EH (cell line): Measurements from ENCODE around the gene HENMT1.
"Not testable (repeated sequence)": the region's sequence is repeated elsewhere in the genome, so short reads cannot be mapped to it uniquely, and the experiment has no call there.

Source experiments
- DNase-seq: peaks from one replicate; pipeline ENCODE4 v3.0.0-alpha.2; 2015; ENCODE audit warnings: low read depth

The HENMT1 gene

DNA sequence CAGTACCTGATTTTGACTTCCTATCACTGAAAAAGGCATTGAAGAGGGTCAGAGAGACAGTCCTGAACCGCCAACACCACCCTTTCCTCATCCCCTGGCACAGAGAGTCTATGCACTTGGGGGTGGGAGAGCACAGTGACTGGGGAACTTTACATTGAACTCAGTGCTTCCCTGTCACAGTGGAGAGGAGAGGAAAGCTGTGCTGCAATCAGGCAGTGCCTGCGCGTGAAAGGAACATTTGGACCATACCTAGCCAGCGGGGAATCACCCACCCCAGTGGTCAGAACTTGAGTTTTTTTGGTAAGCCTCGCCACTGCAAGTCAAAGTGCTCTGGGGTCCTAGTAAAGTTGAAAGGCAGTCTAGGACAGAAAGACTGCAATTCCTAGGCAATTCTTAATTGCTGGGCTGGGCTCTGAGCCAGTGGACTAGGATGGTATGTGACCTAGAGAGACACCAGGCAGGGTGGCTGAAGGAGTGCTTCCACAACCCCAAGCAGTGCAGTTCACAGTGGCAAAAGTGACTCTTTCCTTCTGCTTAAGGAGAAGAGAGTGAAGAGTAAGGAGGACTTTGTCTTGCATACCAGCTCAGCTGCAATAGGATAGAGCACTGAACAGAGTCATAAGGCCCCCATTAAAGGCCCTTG is 9.4 kb upstream of the HENMT1 start:
- peak; percentile 67 for DNase-seq

DNA sequence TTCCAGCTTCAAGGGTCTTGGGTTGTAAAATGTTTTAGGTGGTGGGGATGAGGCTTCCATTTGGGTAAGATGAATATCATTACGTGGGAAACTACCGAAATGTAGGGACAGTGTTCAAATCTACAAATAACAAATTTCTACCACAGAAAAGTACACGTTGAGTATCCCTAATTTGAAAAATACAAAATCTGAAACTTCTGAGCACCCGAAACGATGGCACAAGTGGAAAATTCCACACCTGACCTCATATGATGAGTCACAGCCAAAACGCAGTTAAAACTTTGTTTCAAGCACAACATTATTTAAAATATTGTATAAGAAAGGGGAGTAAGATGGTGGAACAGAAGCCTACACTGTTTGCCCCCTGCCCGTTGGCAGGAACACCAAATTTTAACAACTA is 8.8 kb upstream of the HENMT1 start:
- no peak for DNase-seq

DNA sequence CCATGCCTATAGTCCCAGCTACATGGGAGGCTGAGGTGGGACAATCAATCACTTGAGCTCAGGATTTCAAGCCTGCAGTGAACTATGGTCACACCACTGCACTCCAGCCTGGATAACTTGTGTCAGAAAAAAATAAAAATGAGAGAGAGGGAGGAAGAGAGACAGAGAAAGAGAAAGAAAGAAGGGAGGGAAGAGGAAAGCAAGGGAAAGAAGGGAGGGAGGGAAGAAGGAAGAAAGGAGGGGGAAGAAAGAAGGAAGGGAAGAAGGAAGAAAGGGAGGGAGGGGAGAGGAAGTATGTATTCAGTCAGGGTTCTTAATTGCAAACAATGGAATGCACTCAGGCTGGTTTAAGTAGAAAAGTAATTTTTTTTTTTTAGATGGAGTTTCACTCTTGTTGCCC is 7.9 kb upstream of the HENMT1 start:
- DNase-seq: no peak

DNA sequence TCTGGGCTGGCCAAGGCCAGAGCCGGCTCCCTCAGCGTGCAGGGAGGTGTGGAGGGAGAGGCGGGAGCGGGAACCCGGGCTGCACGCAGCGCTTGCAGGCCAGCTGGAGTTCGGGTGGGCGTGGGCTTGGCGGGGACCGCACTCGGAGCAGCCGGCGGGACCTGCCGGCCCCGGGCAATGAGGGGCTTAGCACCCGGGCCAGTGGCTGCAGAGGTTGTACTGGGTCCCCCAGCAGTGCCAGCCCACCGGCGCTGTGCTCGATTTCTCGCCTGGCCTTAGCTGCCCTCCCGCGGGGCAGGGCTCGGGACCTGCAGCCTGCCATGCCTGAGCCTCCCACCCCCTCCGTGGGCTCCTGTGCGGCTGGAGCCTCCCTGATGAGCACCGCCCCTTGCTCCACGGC is 6.5 kb upstream of the HENMT1 start:
- not testable (repeated sequence) for DNase-seq

DNA sequence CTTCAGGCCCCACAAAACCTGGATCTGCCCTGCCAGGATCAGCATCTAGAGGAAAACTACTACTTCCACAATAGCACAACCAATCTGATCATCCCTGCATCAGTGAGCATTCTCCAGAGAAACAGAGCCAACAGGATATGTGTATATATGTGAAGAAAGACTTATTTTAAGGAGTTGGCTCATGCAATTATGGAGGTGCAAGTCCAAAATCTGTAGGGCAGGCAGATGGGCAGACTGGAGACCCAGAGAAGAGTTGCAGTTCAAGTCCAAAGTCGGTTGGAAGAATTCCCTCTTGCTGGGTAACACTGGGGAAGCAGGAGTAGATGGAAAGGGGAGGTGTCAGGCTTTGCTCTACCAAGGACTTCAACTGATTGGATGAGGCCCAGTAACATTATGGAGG is 4.9 kb upstream of the HENMT1 start:
- DNase-seq: no peak

DNA sequence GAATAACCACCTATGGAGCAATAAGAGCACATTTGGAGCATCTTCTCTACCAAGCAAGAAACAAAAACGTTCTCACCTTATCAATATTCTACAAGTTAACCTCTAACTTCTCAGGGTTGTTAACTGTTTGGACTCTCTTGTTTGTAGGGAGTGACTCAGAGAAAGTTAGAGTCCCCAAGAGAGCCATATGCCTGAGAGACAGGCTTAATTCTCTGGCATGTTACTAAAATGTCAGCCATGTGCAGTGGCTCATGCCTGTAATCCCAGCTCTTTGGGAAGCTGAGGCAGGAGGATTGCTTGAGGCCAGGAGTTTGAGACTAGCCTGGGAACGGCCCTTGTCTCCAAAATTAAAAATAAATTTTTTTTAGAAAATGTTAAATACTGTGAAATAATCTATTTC is 4.2 kb upstream of the HENMT1 start:
- DNase-seq: no peak

DNA sequence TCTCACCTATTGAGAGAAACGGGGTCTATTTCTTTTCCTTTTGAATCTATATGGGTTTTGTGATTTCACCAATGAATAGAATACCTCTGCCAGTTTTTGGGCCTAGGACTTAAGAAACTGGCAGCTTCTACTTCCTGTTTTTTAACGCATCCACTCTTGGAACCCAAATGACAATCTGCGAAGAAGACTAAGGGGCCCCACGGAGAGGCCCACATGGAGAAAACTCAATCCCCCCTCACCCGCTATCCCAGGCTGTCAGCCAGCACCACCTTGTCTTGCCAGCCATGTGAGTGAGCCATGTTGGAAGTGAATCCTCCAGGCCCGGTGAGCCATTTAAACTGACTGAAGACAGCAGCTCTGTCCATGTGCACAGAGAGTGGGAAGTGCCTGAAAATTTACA is 3.6 kb upstream of the HENMT1 start:
- no peak for DNase-seq

DNA sequence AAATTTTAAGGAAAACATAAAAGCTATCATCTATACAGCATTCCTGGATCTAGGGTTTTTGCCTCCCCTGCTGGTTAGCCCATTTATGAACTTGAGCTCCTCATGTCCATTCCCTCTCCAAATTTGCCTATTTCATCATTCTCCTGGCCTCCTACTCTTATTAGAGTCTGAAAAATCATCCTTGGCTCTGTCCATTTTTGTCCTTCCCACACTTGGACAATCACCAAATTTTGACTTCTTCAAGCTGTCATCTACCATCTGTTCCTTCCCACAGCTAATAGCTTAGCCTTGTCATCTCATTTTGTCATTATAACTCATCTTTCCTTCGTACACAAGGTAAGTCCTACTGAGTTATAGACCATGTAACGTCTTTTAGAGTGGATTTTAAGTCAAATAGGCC is 2.2 kb upstream of the HENMT1 start:
- no peak for DNase-seq

DNA sequence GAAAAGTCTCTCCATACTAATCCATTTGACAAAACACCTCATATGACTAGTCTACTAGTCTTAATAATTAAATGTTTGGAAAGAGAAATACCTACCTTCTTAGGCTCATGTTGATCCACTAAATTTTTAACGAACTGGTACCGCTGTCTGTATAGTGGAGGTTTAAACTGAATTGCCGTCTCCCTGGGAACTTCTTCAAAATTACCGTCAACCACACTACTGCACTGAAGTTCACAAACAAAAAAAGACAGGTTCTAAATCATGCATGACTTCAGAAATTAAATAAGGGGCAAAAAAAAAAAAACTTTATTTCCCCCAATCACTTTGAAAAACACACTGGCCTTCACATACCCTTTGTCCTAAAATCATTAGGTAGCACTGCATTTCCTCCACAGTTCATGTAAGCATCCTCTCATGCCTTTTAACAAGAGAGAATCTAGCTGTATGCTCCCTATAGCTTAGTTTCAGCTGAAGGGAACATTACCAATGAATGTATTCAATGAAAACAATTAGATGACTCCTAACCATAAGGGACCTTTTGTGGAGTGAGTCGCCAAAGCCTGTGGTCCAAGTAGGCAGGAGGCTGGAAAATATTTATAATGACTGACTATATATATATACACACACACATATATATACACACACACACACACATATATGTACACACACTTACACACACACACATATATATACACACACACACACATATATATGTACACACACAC is 3.4 kb downstream of the HENMT1 start:
- no peak for DNase-seq

DNA sequence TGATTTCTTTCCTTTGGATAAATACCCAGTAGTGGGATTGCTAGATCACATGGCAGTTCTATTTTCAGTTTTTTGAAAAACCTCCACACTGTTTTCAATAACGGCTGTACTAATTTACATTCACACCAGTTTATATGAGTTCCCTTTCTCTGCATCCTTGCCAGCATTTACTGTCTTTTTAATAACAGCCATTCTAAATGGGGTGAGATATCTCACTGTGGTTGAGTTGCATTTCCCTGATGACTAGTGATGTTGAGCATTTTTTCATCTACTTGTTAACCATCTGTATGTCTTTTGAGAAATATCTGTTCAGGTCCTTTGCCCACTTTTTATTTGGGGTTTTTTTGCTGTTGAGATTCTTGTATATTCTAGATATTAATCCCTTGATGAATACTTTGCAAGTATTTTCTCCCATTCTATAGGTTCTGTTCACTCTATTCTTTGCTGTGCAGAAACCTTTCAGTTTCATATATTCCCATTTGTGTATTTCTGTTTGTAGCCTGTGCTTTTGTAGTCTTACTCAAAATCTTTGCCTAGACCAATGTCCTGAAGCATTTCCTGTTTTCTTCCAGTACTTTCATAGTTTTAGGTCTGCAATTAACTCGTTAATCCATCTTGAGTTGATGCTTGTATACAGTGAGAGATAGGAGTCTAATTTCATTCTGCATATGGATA is 7.3 kb downstream of the HENMT1 start:
- DNase-seq: no peak

DNA sequence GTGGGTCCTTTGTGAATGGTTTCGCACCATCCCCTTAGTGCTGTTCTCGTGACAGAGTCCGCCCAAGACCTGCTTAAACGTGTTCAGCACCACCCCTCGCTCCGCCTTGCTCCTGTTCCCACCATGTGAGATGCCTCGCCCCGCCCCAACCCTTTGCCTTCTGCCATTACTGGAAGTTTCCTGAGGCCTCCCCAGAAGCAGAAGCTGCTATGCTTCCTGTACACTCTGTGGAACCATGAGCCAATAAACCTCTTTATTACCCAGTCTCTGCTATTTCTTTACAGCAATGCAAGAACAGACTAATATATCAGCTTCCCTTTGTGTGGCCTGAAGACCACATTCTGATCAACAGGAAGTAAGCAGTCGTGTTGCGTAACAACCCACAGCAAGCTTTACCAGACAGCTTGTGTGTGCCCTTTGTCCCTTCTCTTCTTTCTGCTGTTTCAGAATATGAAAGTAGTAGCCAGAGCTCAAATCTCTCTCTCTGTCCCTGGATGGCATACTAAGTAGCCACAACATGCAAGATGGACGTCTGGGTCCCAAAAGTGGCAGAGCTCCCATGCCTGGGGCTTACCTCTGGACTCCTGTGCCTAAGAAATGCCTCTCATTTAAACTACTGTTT is 14.1 kb downstream of the HENMT1 start:
- peak; percentile 74 for DNase-seq

DNA sequence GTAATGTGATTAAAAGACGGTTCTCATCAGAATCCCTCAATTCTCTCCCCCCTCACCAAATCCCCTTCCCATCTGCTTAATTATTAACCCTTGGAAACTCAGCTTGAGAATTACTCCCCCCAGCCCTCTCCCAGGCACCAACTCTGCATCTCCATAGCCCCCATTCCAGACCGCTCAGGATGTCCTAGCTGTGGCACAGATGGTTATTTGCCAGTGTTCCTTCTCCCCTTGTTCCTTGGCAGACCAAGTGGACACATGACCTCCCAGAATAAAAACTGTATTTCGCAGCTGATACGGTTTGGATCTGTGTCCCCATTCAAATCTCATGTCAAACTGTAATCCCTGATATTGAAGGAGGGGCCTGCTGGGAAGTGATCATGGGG is 14.6 kb downstream of the HENMT1 start:
- DNase-seq: no peak

DNA sequence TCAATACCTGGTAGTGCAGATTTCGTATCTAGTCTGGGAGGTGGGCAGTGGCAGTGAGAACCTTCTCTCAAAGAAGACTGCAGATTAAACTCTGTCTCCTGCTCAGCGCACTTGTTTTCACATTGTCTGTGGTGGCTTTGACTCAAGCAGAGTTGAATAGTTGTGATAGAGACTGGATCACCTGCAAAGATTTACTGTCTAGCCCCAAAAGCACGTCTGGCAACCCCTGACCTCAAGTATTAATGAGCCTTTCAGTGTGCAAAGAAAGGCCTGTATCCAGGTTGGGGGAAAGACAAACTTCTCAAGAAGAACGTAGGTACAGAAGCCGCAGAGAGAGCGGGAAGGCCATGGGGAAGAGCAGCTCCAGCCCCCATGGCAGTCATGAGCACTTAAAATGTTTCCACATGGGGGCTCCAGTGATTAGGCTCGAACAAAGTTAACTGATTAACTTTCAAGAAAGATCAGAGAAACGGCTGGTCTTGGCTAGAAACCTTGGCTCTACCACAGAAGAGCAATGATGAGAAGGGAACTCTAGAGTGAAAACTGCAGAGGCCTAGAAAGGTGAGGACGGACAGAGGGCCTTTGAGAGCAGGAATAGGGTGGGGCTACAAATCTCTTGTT is 15.2 kb downstream of the HENMT1 start:
- DNase-seq: no peak

DNA sequence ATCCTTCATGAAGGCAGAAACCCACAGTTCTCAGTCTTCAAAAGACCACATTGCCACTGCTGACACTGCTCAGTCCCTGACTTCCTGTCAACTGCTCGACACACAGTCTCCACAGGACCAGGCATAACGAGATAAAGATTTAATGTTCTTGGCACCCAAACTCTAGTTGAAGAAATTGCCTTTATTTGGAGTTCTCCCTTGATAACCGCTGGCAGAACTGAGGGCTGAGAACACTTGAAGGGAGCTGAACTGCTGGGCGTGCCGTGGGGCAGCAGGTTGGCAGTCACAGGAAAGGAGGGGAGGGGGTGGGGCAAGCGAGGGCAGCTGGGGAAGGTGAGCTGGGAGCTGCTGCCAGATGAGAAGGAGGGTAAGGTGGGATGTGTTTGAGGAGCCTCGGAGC is 15.9 kb downstream of the HENMT1 start:
- DNase-seq: no peak

DNA sequence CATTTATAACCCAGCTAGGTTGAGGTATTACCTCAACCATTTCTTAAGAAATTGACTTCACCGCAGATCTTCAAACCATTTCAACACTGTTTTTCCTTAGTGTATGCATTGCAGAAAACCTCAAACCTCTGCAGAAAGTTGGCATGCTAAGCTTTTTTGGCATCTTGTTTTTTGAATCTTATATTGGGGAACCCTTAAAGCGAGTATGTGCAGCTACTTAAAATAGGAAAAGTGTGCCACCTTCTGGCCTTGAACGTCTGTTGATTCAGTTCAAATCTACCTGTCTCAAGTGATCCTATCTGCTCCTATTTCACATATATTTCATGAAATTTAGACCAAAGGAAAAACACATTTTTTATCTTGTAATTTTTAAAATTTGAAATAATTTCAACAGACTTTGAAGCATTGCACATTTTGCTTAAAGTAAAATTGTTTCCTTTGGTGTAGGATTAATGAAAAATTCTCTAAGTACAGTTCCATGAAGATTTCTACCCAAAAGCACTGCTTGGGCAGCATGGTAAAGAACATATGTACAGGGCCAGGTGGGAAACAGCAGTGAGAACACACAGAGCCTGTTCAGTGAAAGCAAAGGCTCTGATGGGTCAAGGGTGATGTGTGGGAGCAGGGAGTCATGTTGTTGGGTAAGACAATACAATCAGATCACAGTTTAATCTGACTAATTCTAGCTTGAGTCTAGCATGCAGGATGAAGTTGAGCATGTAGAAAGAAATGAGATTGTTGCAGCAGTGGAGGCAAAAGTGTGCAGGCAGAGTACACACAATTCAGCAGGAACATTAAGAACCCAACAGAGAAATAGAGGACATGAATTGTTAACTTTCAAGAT is 17.2 kb downstream of the HENMT1 start:
- peak; percentile 73 for DNase-seq

DNA sequence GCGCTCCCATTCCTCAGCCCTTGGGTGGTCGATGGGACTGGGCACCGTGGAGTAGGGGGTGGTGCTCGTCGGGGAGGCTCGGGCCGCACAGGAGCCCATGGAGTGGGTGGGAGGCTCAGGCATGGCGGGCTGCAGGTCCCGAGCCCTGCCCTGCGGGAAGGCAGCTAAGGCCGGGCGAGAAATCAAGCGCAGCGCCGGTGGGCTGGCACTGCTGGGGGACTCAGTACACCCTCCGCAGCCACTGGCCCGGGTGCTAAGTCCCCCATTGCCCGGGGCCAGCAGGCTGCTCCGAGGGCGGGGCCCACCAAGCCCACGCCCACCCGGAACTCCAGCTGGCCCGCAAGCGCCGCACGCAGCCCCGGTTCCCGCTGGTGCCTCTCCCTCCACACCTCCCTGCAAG is 20.0 kb downstream of the HENMT1 start:
- DNase-seq: not testable (repeated sequence)

DNA sequence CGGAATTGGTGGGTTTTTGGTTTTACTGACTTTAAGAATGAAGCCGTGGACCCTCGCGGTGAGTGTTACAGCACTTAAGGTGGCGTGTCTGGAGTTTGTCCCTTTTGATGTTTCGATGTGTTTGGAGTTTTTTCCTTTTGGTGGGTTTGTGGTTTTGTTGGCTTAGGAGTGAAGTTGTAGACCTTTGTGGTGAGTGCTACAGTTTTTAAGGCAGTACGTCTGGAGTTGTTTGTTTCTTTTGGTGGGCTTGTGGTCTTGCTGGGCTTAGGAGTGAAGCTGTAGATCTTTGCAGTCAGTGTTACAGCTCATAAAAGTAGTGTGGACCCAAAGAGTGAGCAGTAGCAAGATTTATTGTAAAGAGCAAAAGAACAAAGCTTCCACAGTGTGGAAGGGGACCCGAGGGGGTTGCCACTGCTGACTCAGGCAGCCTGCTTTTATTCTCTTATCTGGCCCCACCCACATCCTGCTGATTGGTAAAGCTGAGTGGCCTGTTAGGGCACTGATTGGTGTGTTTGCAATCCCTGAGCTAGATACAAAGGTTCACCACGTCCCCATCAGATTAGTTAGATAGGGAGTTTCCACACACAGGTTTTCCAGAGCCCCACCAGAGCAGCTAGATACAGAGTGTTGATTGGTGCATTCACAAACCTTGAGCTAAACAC is 20.9 kb downstream of the HENMT1 start:
- DNase-seq: no peak

DNA sequence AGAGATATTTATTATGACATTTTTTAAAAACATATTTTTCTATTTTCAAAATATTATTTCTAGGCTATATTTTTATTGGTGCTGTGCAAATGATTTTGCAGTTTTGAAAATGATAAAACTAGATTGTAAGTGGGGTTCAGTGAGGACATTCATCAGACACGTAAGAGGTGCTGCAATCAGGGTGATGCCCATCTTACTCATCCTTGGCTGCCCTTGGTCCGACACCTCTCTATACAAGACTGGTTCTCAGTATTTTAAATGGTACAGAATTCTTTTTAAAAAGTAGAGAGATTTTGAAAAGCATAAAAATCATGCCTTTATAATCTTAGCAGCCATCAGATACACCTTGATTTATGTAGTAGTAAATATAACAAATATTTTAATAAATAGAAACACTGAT is 24.0 kb downstream of the HENMT1 start:
- no peak for DNase-seq

DNA sequence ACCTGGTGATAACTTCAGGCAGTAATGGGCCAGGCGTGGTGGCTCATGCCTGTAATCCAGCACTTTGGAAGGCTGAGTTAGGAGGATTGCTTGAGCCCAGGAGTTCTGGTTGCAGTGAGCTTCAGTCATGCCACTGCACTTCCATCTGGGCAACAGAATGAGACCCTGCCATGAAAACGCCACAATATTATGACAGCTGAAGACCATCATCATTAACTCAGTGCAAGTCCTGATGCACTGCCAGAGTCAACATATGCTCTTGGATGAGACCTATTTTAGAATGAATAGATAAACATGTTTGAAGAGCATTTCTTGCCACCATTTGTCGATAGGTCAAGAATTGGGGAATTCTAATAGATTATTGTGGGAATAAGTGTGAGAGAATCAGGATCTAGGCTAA is 26.4 kb downstream of the HENMT1 start:
- no peak for DNase-seq

DNA sequence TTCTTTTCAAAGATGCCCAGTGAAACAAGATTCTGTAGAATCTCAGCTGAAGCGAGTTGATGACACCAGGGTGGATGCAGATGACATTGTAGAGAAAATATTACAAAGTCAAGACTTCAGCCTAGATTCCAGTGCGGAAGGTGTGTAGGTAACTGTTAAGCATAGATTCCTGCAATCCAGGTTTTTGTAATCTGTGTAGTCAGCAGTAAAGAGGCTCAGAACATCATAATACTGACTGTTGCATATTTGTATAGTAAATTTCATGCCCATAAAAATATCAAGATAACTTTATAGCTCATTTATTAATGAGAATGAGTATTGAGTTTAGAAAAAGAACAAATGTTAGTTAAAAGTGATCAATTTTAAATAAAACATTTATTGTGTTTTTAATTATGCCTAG is 32.2 kb downstream of the HENMT1 start:
- no peak for DNase-seq

DNA sequence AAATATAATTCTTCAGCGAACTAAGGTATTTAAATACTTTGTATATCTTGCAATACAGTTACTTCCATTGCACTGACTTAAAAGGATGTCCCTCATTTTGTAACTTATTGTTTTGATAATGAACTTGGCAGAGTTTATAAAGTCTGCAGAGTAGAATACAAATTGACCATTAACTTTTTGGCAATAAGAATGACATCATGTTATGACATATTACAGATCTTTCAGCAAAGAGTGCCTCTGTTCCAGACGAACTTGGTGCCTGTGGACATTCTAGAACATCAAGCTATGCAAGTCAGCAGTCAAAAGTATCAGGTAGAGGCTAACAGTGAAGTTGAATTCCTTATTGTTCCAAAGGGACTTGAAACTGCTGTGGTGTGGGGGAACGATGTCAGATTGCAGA is 32.9 kb downstream of the HENMT1 start:
- DNase-seq: no peak
